HG03097 (cell line): ENCODE data around the gene SLC38A3.

Source experiments
- ATAC-seq: cut with Tn5 transposase; IDR thresholded peaks from one replicate; pipeline ENCODE4 v1.9.1; 2021; ENCODE audit not compliant: unreplicated experiment, low FRiP score

SLC38A3 gene

DNA sequence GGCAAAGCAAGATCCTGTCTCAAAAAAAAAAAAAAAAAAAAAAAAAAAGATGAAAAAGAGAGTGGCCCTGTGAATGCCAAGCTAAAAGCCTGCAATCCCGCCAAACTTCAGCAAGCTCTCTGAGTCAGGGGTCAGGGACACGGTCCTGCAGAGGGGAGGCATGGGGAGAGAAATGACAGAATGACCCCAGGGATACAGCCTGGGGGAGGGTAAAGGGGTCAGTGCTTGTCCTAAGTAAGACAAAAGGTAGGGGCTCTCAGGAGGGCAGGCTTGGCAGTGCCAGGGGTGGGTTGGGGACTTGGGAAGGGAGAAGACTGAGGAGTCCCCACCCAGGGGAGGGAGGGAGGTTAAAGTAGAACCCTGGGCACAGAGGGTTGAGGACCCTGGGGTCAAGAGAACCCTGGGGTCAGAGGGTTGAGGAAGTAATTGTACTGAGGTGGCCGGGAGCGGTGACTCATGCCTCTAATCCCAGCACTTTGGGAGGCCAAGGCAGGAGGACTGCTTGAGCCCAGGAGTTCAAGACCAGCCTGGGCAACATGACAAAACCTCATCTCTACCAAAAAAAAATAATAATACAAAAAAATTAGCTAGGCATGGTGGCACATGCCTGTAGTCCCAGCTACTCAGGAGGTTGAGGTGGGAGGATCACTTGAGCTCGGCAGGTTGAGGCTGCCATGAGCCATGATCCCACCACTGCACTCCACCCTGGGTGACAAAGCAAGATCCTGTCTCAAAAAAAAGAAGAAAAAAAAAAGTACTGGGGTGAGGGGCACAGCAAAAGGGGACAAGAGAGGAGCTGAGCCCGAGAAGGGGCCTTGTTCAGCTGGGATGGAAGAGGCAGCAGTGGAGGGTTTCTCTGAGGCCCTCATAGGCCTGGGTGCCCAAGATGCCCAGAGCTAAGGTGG lies 58.7 kb downstream of the SLC38A3 start:
- ATAC-seq, result no peak

DNA sequence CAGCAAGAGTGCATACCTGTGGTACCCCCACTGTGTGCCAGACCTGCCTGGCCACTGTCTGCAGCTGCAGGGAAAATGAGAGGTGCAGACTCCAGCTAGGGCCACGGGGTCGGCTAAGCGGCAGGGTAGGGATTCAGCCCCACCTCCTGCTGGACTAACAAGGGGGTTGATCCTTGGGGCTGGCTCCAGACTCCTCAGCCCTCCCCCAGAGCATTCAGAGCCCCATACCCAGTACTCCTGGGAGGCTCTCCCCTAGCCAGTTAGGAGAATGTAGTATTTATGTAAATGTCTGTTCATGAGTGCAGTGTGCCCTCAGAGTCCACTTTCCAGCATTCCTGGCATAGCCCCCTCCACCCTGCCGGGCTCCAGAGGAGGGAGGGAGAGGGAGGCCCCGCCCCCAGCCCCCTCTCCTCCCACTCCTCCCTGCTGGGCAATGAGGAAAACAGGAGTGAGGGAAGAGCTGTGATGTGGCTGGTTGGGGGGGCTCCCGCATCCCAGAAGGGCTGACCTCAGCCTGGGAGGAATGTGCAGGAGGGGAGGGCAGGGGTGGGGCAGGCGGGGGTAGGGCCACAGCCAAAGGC lies 59.4 kb downstream of the SLC38A3 start:
- ATAC-seq, result no peak

- no peak for ATAC-seq
Observed at GRCh38 chr3:50264964-50265485, 60.0 kb downstream of the SLC38A3 start.

GRCh38 chr3:50265571-50265970 lies 60.5 kb downstream of the SLC38A3 start:
- ATAC-seq, result no peak

DNA sequence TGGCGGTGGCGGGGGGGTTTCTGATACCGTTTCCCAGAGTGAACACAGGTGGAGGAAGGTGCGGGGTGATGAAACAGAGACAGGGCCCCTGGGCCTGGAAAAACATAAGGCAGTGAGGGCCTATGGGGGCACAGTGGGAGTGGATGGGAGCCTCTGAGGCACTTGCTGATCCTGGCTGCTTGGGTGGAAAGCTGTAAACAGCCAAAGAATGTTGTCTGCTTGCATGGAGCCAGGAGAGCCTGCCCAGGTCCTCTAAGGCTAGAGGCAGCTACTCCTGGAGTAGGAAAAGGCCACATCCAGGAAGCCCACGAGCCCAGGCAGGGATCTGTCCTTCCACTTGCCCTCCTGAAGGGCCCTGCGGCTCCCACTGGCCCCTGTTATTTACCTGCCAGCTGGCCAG lies 60.9 kb downstream of the SLC38A3 start:
- ATAC-seq, result no peak

GRCh38 chr3:50266836-50267235 lies 61.8 kb downstream of the SLC38A3 start:
- ATAC-seq, result no peak

- ATAC-seq, result no peak
Observed at GRCh38 chr3:50267280-50267913, 62.3 kb downstream of the SLC38A3 start.

GRCh38 chr3:50268276-50268675 lies 63.2 kb downstream of the SLC38A3 start:
- ATAC-seq, result no peak

DNA sequence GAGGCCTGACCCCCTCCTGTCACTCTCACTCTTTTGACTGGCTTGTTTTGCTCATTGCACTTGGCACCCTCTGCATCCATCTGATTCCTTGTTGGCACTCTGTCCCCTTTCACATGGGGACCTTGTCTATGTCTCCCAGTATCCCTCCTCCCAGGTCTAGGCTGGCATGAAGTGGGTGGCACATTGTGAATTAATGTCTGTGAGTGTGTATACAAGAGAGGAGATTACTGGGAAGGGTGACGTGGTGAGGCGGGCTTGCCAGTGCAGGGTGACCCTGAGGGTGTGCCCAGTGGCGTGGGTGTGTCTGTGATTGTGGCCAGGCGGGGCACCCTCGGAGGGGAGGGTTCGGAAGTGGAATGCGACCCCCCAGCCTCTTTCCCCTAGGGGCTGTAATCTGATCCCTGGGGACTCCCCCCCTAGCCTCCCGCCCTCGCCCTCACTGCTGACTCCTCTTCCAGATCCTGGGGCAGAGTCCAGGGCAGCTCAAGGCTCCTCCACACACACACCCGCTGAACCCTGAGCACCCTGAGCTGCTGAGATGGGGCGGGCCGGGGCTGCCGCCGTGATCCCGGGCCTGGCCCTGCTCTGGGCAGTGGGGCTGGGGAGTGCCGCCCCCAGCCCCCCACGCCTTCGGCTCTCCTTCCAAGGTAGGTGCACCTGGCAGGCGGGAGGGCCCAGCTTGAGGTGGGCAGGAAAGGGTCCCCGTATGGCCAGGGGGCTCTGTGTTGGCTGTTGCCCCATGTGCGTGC lies 63.8 kb downstream of the SLC38A3 start, which contains the start of gene SEMA3B:
TSS of gene SEMA3B (plus strand) at position 445 of the 749 bp plus-strand sequence. CDS start at position 539, 94 bp downstream.
- ATAC-seq, result no peak

DNA sequence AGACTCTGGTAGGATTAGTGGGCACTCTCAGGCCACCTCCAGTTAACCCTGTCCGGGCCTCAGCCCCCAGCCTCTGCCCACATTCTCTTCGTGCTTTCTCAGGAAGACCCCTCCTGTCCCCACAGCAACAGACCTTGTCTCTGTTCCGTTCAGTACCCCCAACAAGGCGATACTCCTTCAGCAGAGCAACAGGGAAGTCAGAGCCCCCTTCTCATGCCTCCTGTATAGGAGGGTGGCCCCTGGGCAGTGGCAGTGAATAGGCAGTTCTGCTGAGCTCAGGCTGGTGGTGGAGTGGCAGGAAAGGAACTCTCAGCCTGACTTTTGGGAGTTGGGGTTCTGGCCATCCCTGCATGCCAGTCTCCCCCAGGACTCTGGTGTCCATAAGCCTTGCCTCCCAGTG lies 64.4 kb downstream of the SLC38A3 start:
- ATAC-seq, result no peak

DNA sequence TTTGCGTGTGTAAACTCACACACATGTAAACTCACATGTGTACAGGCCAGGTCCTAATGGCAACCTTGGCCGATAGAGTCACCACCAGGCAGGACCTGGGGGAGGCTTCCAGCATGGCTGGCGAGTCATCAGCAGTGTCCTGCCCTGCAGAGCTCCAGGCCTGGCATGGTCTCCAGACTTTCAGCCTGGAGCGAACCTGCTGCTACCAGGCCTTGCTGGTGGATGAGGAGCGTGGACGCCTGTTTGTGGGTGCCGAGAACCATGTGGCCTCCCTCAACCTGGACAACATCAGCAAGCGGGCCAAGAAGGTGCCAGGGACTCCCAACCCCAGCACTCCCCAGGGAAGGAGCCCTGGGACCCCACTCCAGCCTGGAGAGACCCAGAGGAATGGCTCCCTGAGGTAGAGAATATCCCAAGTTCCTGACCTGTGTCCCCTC lies 64.9 kb downstream of the SLC38A3 start:
- no peak for ATAC-seq

GRCh38 chr3:50270422-50271224 lies 65.6 kb downstream of the SLC38A3 start:
- no peak for ATAC-seq
